K562 (cell line): ENCODE measurements around the gene PRPF6. TPM values are rescaled to one million over a fixed set of nuclear protein-coding genes. Genes with fewer than 3 reads are reported as not detected.

Experiments
- ATAC-seq: fragments of 200-7000 bp; cut with Tn5 transposase; 3 replicates; pipeline ENCODE4 v1.9.1; 2020; ENCODE audit warnings: moderate library complexity
- BruUV-seq: library from RNA; stranded (reverse); fragments of 400-500 nt; replicated peaks from 2 replicates; lab custom pipeline; 2021; lab: Mats Ljungman, UMichigan
- CTCF ChIA-PET: fragments of 300-600 bp; formaldehyde crosslinking; extraction: SDS; loops from one replicate; lab custom pipeline; 2021; ENCODE audit warnings: low intra/inter-chr PET ratio; lab: Yijun Ruan, JAX
- POLR2A ChIA-PET: fragments of 300-600, 350-650 bp; sonication (Branson Sonifier 250); formaldehyde crosslinking; extraction: SDS; loops from one replicate; lab custom pipeline; 2021; ENCODE audit warnings: antibody characterized with exemption, inconsistent platforms; lab: Yijun Ruan, JAX
- DNase-seq, 4 experiments: peaks; one replicate each; pipeline versions ENCODE4 v3.0.0 to v3.0.0-alpha.2; 2011 to 2018; ENCODE audit warnings: low spot score in 3 of 4, mixed read lengths in 3 of 4; ENCODE audit errors: extremely low read depth in 1 of 4
- FAIRE-seq: peaks from 2 replicates; lab custom pipeline; 2011; peaks lifted over from hg19 to GRCh38; lab: Jason Lieb, UNC
- H2AFZ ChIP-seq: 2 replicates; pipeline ENCODE4 v1.6.0; 2011; ENCODE audit warnings: low read depth, low read length, control low read depth, inconsistent platforms
- H3K27ac ChIP-seq: fragments of 200-600 bp; 3 replicates; pipeline ENCODE4 v1.8.0; 2011; ENCODE audit warnings: low read depth, mild to moderate bottlenecking, control low read depth, inconsistent platforms, low read length, moderate library complexity, mixed read lengths; ENCODE audit errors: extremely low read depth
- H3K27me3 ChIP-seq, 2 experiments: fragments of 300-600 bp in 1 of 2; 2 replicates in 1 of 2; 3 replicates in 1 of 2; pipeline versions ENCODE4 v1.6.0 to v1.8.0; 2011; ENCODE audit warnings: inconsistent platforms in 2 of 2, low read length in 2 of 2, mild to moderate bottlenecking in 1 of 2, mixed read lengths in 1 of 2, moderate library complexity in 1 of 2; ENCODE audit not compliant: control insufficient read depth in 2 of 2, insufficient read depth in 2 of 2
- H3K36me3 ChIP-seq: fragments of 300-600 bp; 3 replicates; pipeline ENCODE4 v1.8.0; 2011; ENCODE audit warnings: mild to moderate bottlenecking, low read length, inconsistent platforms; ENCODE audit not compliant: control insufficient read depth, insufficient read depth
- H3K4me1 ChIP-seq, 2 experiments: fragments of 200-600 bp in 1 of 2; replicated peaks in 1 of 2; 2 replicates in 1 of 2; 3 replicates in 1 of 2; pipeline versions ENCODE4 v1.5.1 to v1.8.0; 2011; ENCODE audit warnings: inconsistent platforms in 2 of 2, low read length in 2 of 2, mild to moderate bottlenecking in 1 of 2, mixed read lengths in 1 of 2, moderate library complexity in 1 of 2; ENCODE audit not compliant: control insufficient read depth in 2 of 2, insufficient read depth in 2 of 2
- H3K4me2 ChIP-seq: 2 replicates; pipeline ENCODE4 v1.6.1; 2011; ENCODE audit warnings: low read length, control low read depth, inconsistent platforms, mixed read lengths; ENCODE audit not compliant: insufficient read depth
- H3K4me3 ChIP-seq: fragments of 200-600 bp; sonication (generic), shearing (Covaris generic); 2 replicates; pipeline ENCODE4 v1.5.1; 2016; ENCODE audit warnings: control low read depth, inconsistent platforms
- H3K79me2 ChIP-seq: fragments of 200-600 bp; 3 replicates; pipeline ENCODE4 v1.8.0; 2011; ENCODE audit warnings: low read length, inconsistent platforms; ENCODE audit not compliant: control insufficient read depth, insufficient read depth
- H3K9ac ChIP-seq, 2 experiments: 2 replicates each; pipeline versions ENCODE4 v1.6.0 to v1.6.1; 2011; ENCODE audit warnings: low read depth in 2 of 2, low read length in 2 of 2, control low read depth in 1 of 2, inconsistent platforms in 1 of 2, mild to moderate bottlenecking in 1 of 2, mixed read lengths in 1 of 2; ENCODE audit not compliant: insufficient read depth in 1 of 2
- H3K9me1 ChIP-seq: one replicate; pipeline ENCODE4 v1.6.0; 2011; ENCODE audit warnings: inconsistent platforms, mild to moderate bottlenecking, low read length, moderate library complexity; ENCODE audit not compliant: control insufficient read depth, insufficient read depth
- H3K9me3 ChIP-seq: replicated peaks from 2 replicates; pipeline ENCODE4 v1.5.1; 2011; ENCODE audit warnings: low read depth, low read length, inconsistent platforms; ENCODE audit not compliant: control insufficient read depth, insufficient read depth
- H4K20me1 ChIP-seq: replicated peaks from 2 replicates; pipeline ENCODE4 v1.6.1; 2011; ENCODE audit warnings: low read length, inconsistent platforms, mixed read lengths; ENCODE audit not compliant: control insufficient read depth, insufficient read depth
- DACH1 ChIP-seq: fragments of 450-650 bp; IDR thresholded peaks from 2 replicates; pipeline ENCODE4 v1.6.1; 2018; ENCODE audit not compliant: partially characterized antibody
- DIDO1 ChIP-seq: fragments of 450-650 bp; IDR thresholded peaks from 2 replicates; pipeline ENCODE4 v1.6.1; 2016; ENCODE audit warnings: low read depth, missing biosample characterization, missing genetic modification characterization
- ETV6 ChIP-seq, 3 experiments: fragments of 150-350 bp in 1 of 3; sonication (generic) in 1 of 3; formaldehyde crosslinking in 1 of 3; IDR thresholded peaks; 2 replicates each; pipeline versions ENCODE4 v1.6.1 to v1.8.0; 2014 to 2022; ENCODE audit warnings: borderline replicate concordance in 2 of 3, low read depth in 2 of 3, antibody characterized with exemption in 1 of 3, low read length in 1 of 3, mild to moderate bottlenecking in 1 of 3, missing genetic modification reagents in 1 of 3
- ILK ChIP-seq: fragments of 450-650 bp; IDR thresholded peaks from 2 replicates; pipeline ENCODE4 v1.6.1; 2016; ENCODE audit warnings: missing genetic modification characterization, low read depth, mild to moderate bottlenecking, missing compliant biosample characterization, moderate library complexity, borderline replicate concordance
- PHF8 ChIP-seq: fragments of 200-600 bp; sonication (generic); IDR thresholded peaks from 2 replicates; pipeline ENCODE4 v1.6.1; 2012; ENCODE audit warnings: mixed run types, mild to moderate bottlenecking, inconsistent platforms, low read length, moderate library complexity, borderline replicate concordance
- RBM14 ChIP-seq: fragments of 200-400 bp; formaldehyde crosslinking; IDR thresholded peaks from 2 replicates; pipeline ENCODE4 v1.6.1; 2018; ENCODE audit warnings: low read depth, mild to moderate bottlenecking, low read length, moderate library complexity, borderline replicate concordance; ENCODE audit not compliant: insufficient read depth
- RBM39 ChIP-seq: fragments of 200-400 bp; formaldehyde crosslinking; optimal IDR thresholded peaks from 2 replicates; pipeline ENCODE3; 2018; ENCODE audit warnings: low read depth, low read length
- TAF15 ChIP-seq: fragments of 200-400 bp; formaldehyde crosslinking; IDR thresholded peaks from 2 replicates; pipeline ENCODE4 v1.6.1; 2017; ENCODE audit warnings: mild to moderate bottlenecking, low read depth, low read length, moderate library complexity
- ZC3H8 ChIP-seq: fragments of 450-650 bp; IDR thresholded peaks from 2 replicates; pipeline ENCODE4 v1.6.1; 2017
- ZNF707 ChIP-seq: fragments of 250-450 bp; sonication (Bioruptor Pico); conservative IDR thresholded peaks from 2 replicates; pipeline ENCODE4 v1.8.0; 2022; ENCODE audit warnings: inconsistent platforms, mild to moderate bottlenecking, moderate library complexity
- WGBS: fragments of 100-300 bp; shearing (Covaris generic); methylation state at CpG from one replicate; pipeline ENCODE4 v1.1.6; 2016; ENCODE audit warnings: low coverage, mixed read lengths; ENCODE audit not compliant: insufficient coverage; ENCODE audit errors: missing lambda C conversion rate; 5-methylcytosine and 5-hydroxymethylcytosine counted together
- in situ Hi-C: fragments of 300-500 bp; cut with MboI; formaldehyde crosslinking; loops from 4 replicates; pipeline ENCODE4 v1.15.0; 2018; ENCODE audit warnings: inconsistent platforms, mixed read lengths
- intact Hi-C: fragments of 100-400 bp; cut with micrococcal nuclease; formaldehyde crosslinking; loops from 2 replicates; pipeline ENCODE4 v1.14.2; 2022
- polyA plus RNA-seq, 8 experiments: library from polyadenylated mRNA; depleted of rRNA in 4 of 8; stranded (reverse) in 5 of 8; unstranded in 3 of 8; fragments of >200 nt; fragmentation: Nextera tagmentation in 2 of 8; fragmentation: Illumina TruSeq in 1 of 8; extraction: Ambion mirVana in 2 of 8; extraction: Trizol in 1 of 8; gene quantifications; 2 replicates each; pipeline versions ENCODE4 v1.2.1 to v1.2.3, GENCODE V29; 2011 to 2014; ENCODE audit warnings: inconsistent platforms in 1 of 8, missing spikeins in 1 of 8
- total RNA-seq, 7 experiments: library from RNA; depleted of rRNA in 6 of 7; stranded (reverse); fragments of >200 nt in 6 of 7; fragmentation: Illumina TruSeq in 2 of 7; extraction: Trizol in 2 of 7; gene quantifications; 2 replicates each; pipeline versions ENCODE4 v1.2.1 to v1.2.3, GENCODE V29; 2011 to 2021; ENCODE audit warnings: low replicate concordance in 1 of 7
- TF ChIP-seq, protein P1 (sequence below): fragments of 200-800 bp; sonication (Bioruptor generic); IDR thresholded peaks from 2 replicates; pipeline ENCODE4 v1.6.1; 2017; ENCODE audit warnings: missing genetic modification characterization, missing compliant biosample characterization
- TF ChIP-seq, protein P2 (sequence below): fragments of 250-450 bp; sonication (Bioruptor Pico); IDR thresholded peaks from 2 replicates; pipeline ENCODE4 v1.8.0; 2021; ENCODE audit warnings: borderline replicate concordance, mild to moderate bottlenecking, moderate library complexity; ENCODE audit not compliant: poor library complexity, severe bottlenecking
- TF ChIP-seq, protein P3 (sequence below): IDR thresholded peaks from 2 replicates; pipeline ENCODE4 v1.6.1; 2014; ENCODE audit warnings: antibody characterized with exemption

PRPF6 gene
- total and polyA plus RNA-seq, 9 of the 15 experiments (the other 6 are each of a cell fraction or from before 2014, with no cell fraction given): 4.2 to 83.2 (median 59.9) TPM

DNA sequence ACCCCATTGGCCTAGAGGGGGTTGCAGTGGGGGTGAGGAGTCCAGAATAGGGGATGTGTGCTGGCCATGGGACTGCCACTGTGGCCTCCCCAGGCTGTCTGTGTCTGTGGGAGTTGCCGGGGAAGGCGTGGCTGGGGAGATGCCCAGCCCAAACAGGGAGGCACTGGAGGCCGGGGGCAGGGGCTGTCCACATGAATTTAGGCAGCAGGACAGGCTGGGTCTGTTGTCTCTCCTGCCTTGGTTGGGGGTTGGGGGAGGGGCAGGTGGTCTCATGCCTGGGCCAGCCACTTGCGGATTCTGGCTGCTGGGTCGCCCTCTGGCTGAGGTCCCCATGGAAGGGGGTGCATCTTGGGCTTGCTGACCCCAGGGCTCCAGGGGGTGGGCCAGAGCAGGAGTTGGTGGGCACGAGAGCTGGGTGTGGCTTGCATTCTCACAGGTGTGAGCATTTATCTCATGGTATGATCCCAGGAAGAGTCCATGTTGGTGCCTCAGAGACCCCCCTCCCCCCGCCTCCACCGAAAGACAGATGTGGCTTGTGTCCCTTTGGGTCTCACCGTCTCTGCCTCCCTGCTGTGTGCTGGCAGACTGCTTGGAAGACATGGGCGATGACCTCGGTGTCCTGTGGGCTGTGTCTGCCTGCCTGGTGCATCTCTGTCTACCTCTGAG, 64.5 kb downstream of the PRPF6 start:
- no peaks in the 10 kb centered on the region for H4K20me1 ChIP-seq
- no peak overlapping the region; the same call in 2 of the 3 replicates for H3K27ac ChIP-seq
- ATAC-seq (0 out of 3 replicates have a peak, but pooled peaks have one; percentile 8), DNase-seq (peak in 2 of 4 experiments; percentile 39 to 45), FAIRE-seq (no peak)
- H3K27me3 ChIP-seq: no peaks in the 10 kb centered on the region
- peaks cover 12% of the 10 kb centered on the region for H3K79me2 ChIP-seq
- intact Hi-C loops (no loop called here), in situ Hi-C loops (no loop called here)
- WGBS: 48% methylated on average over 9 of the region's 11 CpGs
- no peaks in the 10 kb centered on the region for H3K9me3 ChIP-seq
- peaks cover 38 to 78% of the 10 kb centered on the region in 2 experiments for H3K4me1 ChIP-seq
- peak overlapping the region in 1 of 2 experiments; percentile 84; a peak in 2 of 4 replicates for H3K9ac ChIP-seq
- POLR2A ChIA-PET: interaction anchor here (2.3 kb wide), 1 partner anchor 8 kb away, joined by 10 read pairs; no protein-coding TSS in a partner anchor
- peak overlapping the region; percentile 77 for H2AFZ ChIP-seq
- H3K9me1 ChIP-seq: peaks cover 4% of the 10 kb centered on the region
- H3K36me3 ChIP-seq: peaks cover 12% of the 10 kb centered on the region; the same call in 1 of the 3 replicates
- 0 out of 2 replicates have a peak overlapping the region, but pooled peaks have one; percentile 1 for H3K4me2 ChIP-seq
- no peak overlapping the region for H3K4me3 ChIP-seq
- no TSS peak for BruUV-seq
- CTCF ChIA-PET: no interaction called here
- TF ChIP-seq ZC3H8 (no peak), ETV6 (IDR thresholded peaks at IDR 0.05; ENCODE audit: borderline replicate concordance in 1 of 2, low read depth in 2 of 2, low read length in 1 of 2) (no peak), ETV6 (CRISPR knock-in tag; IDR thresholded peaks at IDR 0.05; ENCODE audit: borderline replicate concordance) (no peak), RBM39 (no peak), DACH1 (no peak), TAF15 (no peak), RBM14 (no peak), ILK (no peak), PHF8 (0 out of 2 replicates have a peak, but pooled peaks have one; percentile 7), DIDO1 (tag) (no peak), ZNF707 (CRISPR knock-in tag) (no peak)
- TF ChIP-seq, protein P1, sequence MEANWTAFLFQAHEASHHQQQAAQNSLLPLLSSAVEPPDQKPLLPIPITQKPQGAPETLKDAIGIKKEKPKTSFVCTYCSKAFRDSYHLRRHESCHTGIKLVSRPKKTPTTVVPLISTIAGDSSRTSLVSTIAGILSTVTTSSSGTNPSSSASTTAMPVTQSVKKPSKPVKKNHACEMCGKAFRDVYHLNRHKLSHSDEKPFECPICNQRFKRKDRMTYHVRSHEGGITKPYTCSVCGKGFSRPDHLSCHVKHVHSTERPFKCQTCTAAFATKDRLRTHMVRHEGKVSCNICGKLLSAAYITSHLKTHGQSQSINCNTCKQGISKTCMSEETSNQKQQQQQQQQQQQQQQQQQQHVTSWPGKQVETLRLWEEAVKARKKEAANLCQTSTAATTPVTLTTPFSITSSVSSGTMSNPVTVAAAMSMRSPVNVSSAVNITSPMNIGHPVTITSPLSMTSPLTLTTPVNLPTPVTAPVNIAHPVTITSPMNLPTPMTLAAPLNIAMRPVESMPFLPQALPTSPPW (CRISPR knock-in tag): peak; percentile 38; the same call in 1 of the 2 replicates
- TF ChIP-seq, protein P2, sequence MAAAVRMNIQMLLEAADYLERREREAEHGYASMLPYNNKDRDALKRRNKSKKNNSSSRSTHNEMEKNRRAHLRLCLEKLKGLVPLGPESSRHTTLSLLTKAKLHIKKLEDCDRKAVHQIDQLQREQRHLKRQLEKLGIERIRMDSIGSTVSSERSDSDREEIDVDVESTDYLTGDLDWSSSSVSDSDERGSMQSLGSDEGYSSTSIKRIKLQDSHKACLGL (CRISPR knock-in tag): no peak
- TF ChIP-seq, protein P3, sequence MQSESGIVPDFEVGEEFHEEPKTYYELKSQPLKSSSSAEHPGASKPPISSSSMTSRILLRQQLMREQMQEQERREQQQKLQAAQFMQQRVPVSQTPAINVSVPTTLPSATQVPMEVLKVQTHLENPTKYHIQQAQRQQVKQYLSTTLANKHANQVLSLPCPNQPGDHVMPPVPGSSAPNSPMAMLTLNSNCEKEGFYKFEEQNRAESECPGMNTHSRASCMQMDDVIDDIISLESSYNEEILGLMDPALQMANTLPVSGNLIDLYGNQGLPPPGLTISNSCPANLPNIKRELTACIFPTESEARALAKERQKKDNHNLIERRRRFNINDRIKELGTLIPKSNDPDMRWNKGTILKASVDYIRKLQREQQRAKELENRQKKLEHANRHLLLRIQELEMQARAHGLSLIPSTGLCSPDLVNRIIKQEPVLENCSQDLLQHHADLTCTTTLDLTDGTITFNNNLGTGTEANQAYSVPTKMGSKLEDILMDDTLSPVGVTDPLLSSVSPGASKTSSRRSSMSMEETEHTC: no peak
